IMR-90 (cell line): ENCODE measurements around the gene IRF2BP2.

Source experiments
- CTCF ChIP-seq: conservative IDR thresholded peaks from 2 replicates; pipeline ENCODE4 v1.5.1; 2012; ENCODE audit warnings: mild to moderate bottlenecking, low read depth, low read length, improper control_type of control experiment
- ELK1 ChIP-seq: fragments of 150-350 bp; IDR thresholded peaks from 2 replicates; pipeline ENCODE4 v1.6.1; 2016; ENCODE audit warnings: low read depth, mild to moderate bottlenecking, low read length, moderate library complexity, borderline replicate concordance
- POLR2A ChIP-seq: IDR thresholded peaks from 2 replicates; pipeline ENCODE4 v1.6.1; 2012; ENCODE audit warnings: mild to moderate bottlenecking, low read depth, low read length
- RCOR1 ChIP-seq: IDR thresholded peaks from 2 replicates; pipeline ENCODE4 v1.6.1; 2012; ENCODE audit warnings: mild to moderate bottlenecking, low read length, improper control_type of control experiment; ENCODE audit not compliant: insufficient replicate concordance
- SMC3 ChIP-seq: fragments of 150-350 bp; IDR thresholded peaks from 2 replicates; pipeline ENCODE4 v1.6.1; 2016; ENCODE audit warnings: low read depth, mild to moderate bottlenecking, antibody characterized with exemption, low read length, moderate library complexity
- USF2 ChIP-seq: fragments of 150-350 bp; IDR thresholded peaks from 2 replicates; pipeline ENCODE4 v1.6.1; 2017; ENCODE audit warnings: mild to moderate bottlenecking, antibody characterized with exemption, low read length, low read depth

- no peak for TF ChIP-seq CTCF
- no peak for TF ChIP-seq USF2
- TF ChIP-seq POLR2A, result no peak
- no peak for TF ChIP-seq SMC3
- no peak for TF ChIP-seq ELK1
- no peak for TF ChIP-seq RCOR1
Measured at GRCh38 chr1:234642428-234642827, 32.5 kb upstream of the IRF2BP2 start.
